CD4-positive, CD25-positive, alpha-beta regulatory T cell (primary cell): ENCODE results near the gene REG3A. TPM values are rescaled to one million over a fixed set of nuclear protein-coding genes. Genes with fewer than 3 reads are reported as not detected.

ENCODE experiments used
- ATAC-seq, 2 donors: fragments of 150-1000 bp; cut with Tn5 transposase; one replicate each; pipeline ENCODE4 v1.10.0; 2021; ENCODE audit warnings: low read depth in 2 of 2, moderate number of reproducible peaks in 2 of 2, moderate library complexity in 1 of 2
- DNase-seq, 3 donors: peaks; one replicate each; pipeline versions ENCODE4 v3.0.0 to v3.0.0-alpha.2; 2012 to 2022; ENCODE audit warnings: mixed read lengths in 1 of 3
- H3K27ac ChIP-seq: one replicate; pipeline ENCODE4 v1.7.0; 2013; ENCODE audit warnings: mild to moderate bottlenecking, low read length; ENCODE audit not compliant: insufficient read depth, poor library complexity, severe bottlenecking
- H3K27me3 ChIP-seq: one replicate; pipeline ENCODE4 v1.7.0; 2013; ENCODE audit warnings: low read length; ENCODE audit not compliant: control insufficient read depth, insufficient read depth
- H3K36me3 ChIP-seq: one replicate; pipeline ENCODE4 v1.7.0; 2013; ENCODE audit warnings: mild to moderate bottlenecking, low read length, moderate library complexity; ENCODE audit not compliant: control insufficient read depth, insufficient read depth
- H3K4me1 ChIP-seq: 2 replicates; pipeline ENCODE4 v1.7.0; 2013; ENCODE audit warnings: mild to moderate bottlenecking, low read length; ENCODE audit not compliant: insufficient read depth, control insufficient read depth, poor library complexity, severe bottlenecking
- H3K4me3 ChIP-seq: one replicate; pipeline ENCODE4 v1.7.0; 2013; ENCODE audit warnings: low read depth, mild to moderate bottlenecking, low read length, moderate library complexity
- H3K9me3 ChIP-seq, 2 experiments: 1 replicate in 1 of 2; 2 replicates in 1 of 2; pipeline ENCODE4 v1.7.0; 2013; ENCODE audit warnings: low read length in 2 of 2, mild to moderate bottlenecking in 1 of 2, moderate library complexity in 1 of 2; ENCODE audit not compliant: control insufficient read depth in 2 of 2
- H3K27ac Mint-ChIP-seq, 3 donors: one replicate each; pipeline ENCODE4 v1.8.0; 2020 to 2022; ENCODE audit warnings: mild to moderate bottlenecking in 3 of 3, mixed read lengths in 3 of 3, moderate library complexity in 2 of 3
- H3K27me3 Mint-ChIP-seq: one replicate; pipeline ENCODE4 v1.8.0; 2022; ENCODE audit warnings: mild to moderate bottlenecking, mixed read lengths
- H3K36me3 Mint-ChIP-seq: one replicate; pipeline ENCODE4 v1.8.0; 2020; ENCODE audit warnings: mixed read lengths
- H3K4me1 Mint-ChIP-seq, 4 donors: one replicate each; pipeline ENCODE4 v1.8.0; 2020 to 2022; ENCODE audit warnings: mixed read lengths in 4 of 4, mild to moderate bottlenecking in 1 of 4
- H3K4me3 Mint-ChIP-seq, 4 donors: one replicate each; pipeline ENCODE4 v1.8.0; 2020 to 2022; ENCODE audit warnings: mild to moderate bottlenecking in 4 of 4, mixed read lengths in 4 of 4, moderate library complexity in 3 of 4
- H3K9me3 Mint-ChIP-seq, 7 donors: one replicate each; pipeline ENCODE4 v1.8.0; 2020 to 2022; ENCODE audit warnings: mixed read lengths in 7 of 7, mild to moderate bottlenecking in 3 of 7, moderate library complexity in 2 of 7
- polyA plus RNA-seq, 4 donors: library from polyadenylated mRNA; unstranded; fragments of 300-500 nt; fragmentation: Illumina TruSeq; gene quantifications; one replicate each; pipeline ENCODE4 v1.2.3, GENCODE V29; 2021
- total RNA-seq: library from RNA; stranded (reverse); gene quantifications from one replicate; pipeline ENCODE4 v1.2.3, GENCODE V29; 2022

Gene REG3A
- total and polyA plus RNA-seq, 5 donors from 2014 or later, result not detected

DNA sequence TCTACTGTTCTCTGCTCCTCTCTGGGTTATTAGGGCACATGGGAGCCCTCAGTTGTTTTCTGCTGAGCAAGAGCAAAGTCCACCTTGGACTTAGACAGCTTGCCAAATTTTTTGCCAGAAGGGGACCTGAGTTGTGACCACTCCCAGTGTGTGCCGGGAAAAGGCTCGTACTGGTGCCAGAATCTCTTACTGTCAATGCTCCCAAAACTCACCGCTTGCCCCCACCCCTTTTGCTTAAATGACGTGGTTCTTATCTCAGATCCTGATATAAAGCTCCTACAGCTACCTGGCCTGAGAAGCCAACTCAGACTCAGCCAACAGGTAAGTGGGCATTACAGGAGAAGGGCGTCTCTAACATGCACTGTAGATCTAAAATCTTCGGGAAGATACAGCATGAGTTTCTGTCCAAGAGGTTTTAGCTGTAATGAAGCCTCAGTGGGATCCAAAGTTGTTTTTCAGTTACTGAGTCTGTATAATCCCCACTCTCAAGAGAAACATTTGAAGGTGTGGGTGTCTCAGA, 39.3 kb downstream of the REG3A start, which contains the start of gene REG1A:
Gene REG1A, plus strand, starts transcription at position 295 of the 520 bp plus-strand sequence. CDS start 374 bp downstream, outside the sequence.
- ATAC-seq, result no peak
- Histone ChIP-seq H3K4me1 (no peaks in the 10 kb centered on the region), H3K36me3 (no peaks in the 10 kb centered on the region), H3K4me3 (no peak within 1 kb of the TSS), H3K27me3 (no peaks in the 10 kb centered on the region), H3K9me3 (no peaks in the 10 kb centered on the region), H3K27ac (no peak within 1 kb of the TSS)
- no peak within 1 kb of the TSS for H3K27ac Mint-ChIP-seq
- H3K9me3 Mint-ChIP-seq, result peaks cover 0 to 33% (median 6%) of the 10 kb centered on the region in 7 donors
- DNase-seq, result no peak
- H3K36me3 Mint-ChIP-seq, result no peaks in the 10 kb centered on the region
- H3K4me3 Mint-ChIP-seq, result no peak within 1 kb of the TSS
- no peaks in the 10 kb centered on the region for H3K27me3 Mint-ChIP-seq
- H3K4me1 Mint-ChIP-seq, result no peaks in the 10 kb centered on the region

DNA sequence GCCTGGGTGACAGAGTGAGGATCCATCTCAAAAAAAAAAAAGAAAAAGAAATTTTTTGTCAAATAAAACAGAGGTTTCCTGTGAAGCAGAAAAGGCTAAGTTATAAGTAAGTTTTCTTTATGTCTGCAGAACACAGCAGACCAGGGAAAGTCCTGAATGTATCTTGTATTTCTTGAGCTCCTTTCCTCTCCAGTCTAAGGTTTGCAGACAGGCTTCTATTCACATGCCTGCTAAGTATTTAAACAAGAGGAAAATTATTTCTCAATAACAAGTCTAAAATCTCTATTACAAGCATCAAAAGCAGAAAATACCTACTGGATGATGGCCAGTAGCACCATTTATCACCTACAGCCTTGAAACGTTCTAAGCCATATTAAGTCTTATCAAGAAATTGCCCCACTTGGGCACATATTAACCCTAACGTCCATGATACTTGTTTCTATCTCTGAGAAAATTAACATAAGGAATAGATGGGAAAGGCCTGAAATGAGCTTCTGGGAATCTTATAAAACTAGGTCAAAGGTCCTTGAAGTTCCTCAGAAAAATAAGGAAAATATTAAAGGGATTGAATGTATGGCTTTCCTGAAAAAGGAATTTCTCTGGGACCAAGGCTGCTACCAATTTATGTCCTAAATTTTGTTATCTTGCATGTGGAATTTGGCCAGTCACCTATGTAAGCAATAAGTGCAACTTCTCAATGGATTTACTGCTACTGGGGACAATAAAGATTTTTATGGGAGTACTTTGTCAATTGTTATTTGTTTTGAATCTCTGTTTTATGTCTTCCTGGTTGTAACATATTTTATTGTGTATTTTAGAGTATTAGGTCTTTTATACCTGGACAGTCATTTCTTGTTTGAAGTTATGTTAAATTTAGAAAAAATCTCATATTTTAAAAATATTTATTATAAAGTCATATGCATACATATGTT, 42.3 kb downstream of the REG3A start:
- H3K4me3 Mint-ChIP-seq, result no peak overlapping the region
- H3K4me1 Mint-ChIP-seq, result no peaks in the 10 kb centered on the region
- no peaks in the 10 kb centered on the region for H3K9me3 ChIP-seq
- ATAC-seq, result no peak
- DNase-seq, result no peak
- H3K9me3 Mint-ChIP-seq, result peaks cover 0 to 31% (median 9%) of the 10 kb centered on the region in 7 donors
- H3K27me3 Mint-ChIP-seq, result no peaks in the 10 kb centered on the region
- H3K36me3 ChIP-seq, result no peaks in the 10 kb centered on the region
- H3K27ac Mint-ChIP-seq, result no peak overlapping the region
- no peaks in the 10 kb centered on the region for H3K27me3 ChIP-seq
- H3K4me1 ChIP-seq, result no peaks in the 10 kb centered on the region
- no peak overlapping the region for H3K27ac ChIP-seq
- no peak overlapping the region for H3K4me3 ChIP-seq
- no peaks in the 10 kb centered on the region for H3K36me3 Mint-ChIP-seq

DNA sequence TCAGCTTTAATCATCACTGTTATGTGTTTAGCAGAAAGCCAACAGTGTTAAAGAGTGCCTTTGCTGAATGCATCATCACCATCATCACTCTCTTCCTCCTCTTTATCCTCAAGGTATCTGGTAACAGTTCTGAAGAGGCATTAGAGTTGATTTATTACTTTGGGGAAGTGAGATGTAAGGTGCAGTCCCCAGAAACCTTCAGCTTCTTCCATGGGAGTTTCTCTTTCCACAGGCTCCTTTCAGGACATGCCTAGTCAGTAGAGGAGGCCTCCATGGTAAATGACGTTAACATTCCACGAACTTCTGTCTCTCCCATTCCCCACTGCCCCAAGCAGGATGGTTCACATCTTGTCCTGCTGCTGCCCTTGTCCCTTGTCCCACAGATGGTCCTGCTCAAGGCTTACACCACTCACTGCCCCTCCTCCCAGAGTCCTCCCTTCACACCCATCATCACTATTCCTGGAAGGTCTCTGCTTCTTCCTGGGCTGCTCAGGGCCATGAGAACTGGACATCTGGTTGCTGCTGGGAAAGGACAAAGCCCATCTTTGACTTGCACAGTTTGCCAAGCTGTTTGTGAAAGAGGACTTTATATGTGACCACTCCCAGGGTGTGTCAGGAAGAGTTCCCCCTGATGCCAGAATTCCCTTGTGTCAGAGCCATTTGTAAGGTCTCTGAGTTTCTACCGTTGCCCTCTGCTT, 44.6 kb downstream of the REG3A start:
- Mint-ChIP-seq H3K27me3 (no peaks in the 10 kb centered on the region), H3K27ac (no peak overlapping the region), H3K36me3 (no peaks in the 10 kb centered on the region), H3K9me3 (peaks cover 3 to 27% (median 9%) of the 10 kb centered on the region in 7 donors), H3K4me3 (no peak overlapping the region), H3K4me1 (no peaks in the 10 kb centered on the region)
- H3K4me1 ChIP-seq, result no peaks in the 10 kb centered on the region
- no peaks in the 10 kb centered on the region for H3K36me3 ChIP-seq
- no peaks in the 10 kb centered on the region for H3K27me3 ChIP-seq
- H3K9me3 ChIP-seq, result peaks cover 0 to 1% of the 10 kb centered on the region in 2 experiments
- no peak overlapping the region for H3K27ac ChIP-seq
- no peak overlapping the region for H3K4me3 ChIP-seq
- DNase-seq, result no peak
- no peak for ATAC-seq

DNA sequence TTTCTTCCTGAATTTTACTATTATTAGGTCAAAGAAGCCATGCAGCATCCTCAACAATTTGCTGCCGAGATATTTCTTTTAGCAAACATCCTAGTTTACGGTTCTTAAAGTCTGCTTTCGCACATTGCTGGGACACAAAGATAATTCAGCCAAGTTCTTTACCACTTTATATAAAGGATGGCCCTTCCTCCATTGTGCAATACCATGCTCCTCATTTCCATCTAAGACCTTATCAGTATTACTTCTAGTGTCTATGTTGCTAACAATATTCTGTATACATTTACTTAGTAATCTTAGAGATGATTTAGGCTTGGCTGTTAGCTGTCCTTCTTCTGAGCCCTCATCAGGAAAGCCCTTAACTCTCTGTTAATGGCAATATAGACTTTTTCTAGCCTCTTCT, 47.3 kb downstream of the REG3A start:
- ATAC-seq (no peak), DNase-seq (no peak)
- H3K4me1 Mint-ChIP-seq, result no peaks in the 10 kb centered on the region
- H3K4me3 Mint-ChIP-seq, result no peak overlapping the region
- Histone ChIP-seq H3K27ac (no peak overlapping the region), H3K4me3 (no peak overlapping the region), H3K4me1 (no peaks in the 10 kb centered on the region), H3K27me3 (no peaks in the 10 kb centered on the region), H3K36me3 (no peaks in the 10 kb centered on the region), H3K9me3 (peaks cover 0 to 1% of the 10 kb centered on the region in 2 experiments)
- no peaks in the 10 kb centered on the region for H3K27me3 Mint-ChIP-seq
- H3K9me3 Mint-ChIP-seq, result peaks cover 3 to 22% (median 6%) of the 10 kb centered on the region in 7 donors
- no peaks in the 10 kb centered on the region for H3K36me3 Mint-ChIP-seq
- H3K27ac Mint-ChIP-seq, result no peak overlapping the region

Other genes starting within 250 kb of the REG3A start
- not detected for gene REG3G, start 134.1 kb downstream of the REG3A start, total RNA-seq
- gene REG3G, start 134.1 kb downstream of the REG3A start, polyA plus RNA-seq, result not detected
- gene REG1B, start 71.8 kb downstream of the REG3A start, total RNA-seq, result not detected
- not detected for gene REG1B, start 71.8 kb downstream of the REG3A start, polyA plus RNA-seq
- not detected for gene REG1A, start 39.3 kb downstream of the REG3A start, total RNA-seq
- gene REG1A, start 39.3 kb downstream of the REG3A start, polyA plus RNA-seq, result not detected